Esophagus squamous epithelium (tissue), 5 donors: ENCODE results near the gene MRPL2. TPM values are rescaled to one million over a fixed set of nuclear protein-coding genes. Genes with fewer than 3 reads are reported as not detected.
A peak's percentile ranks its signal among the peaks of the same experiment; 100 is the strongest.

ENCODE experiments used
- DNase-seq: peaks from one replicate; lab custom pipeline; 2025; lab: John Stamatoyannopoulos, UW
- H3K27ac ChIP-seq, 4 donors: fragments of 200-600 bp; sonication (generic); one replicate each; pipeline ENCODE4 v1.5.1; 2016 to 2019; ENCODE audit warnings: mild to moderate bottlenecking in 1 of 4
- H3K27me3 ChIP-seq, 4 donors: fragments of 200-600 bp; sonication (generic); 1 replicate in 3 of 4; 2 replicates in 1 of 4; pipeline versions ENCODE4 v1.5.1 to v1.6.0; 2017 to 2021; ENCODE audit warnings: antibody characterized with exemption in 1 of 4
- H3K36me3 ChIP-seq, 3 donors: fragments of 200-600 bp; sonication (generic); one replicate each; pipeline ENCODE4 v1.5.1; 2016 to 2019
- H3K4me1 ChIP-seq, 3 donors: fragments of 200-600 bp; sonication (generic); one replicate each; pipeline ENCODE4 v1.5.1; 2017 to 2019
- H3K4me3 ChIP-seq, 4 donors: fragments of 200-600 bp; sonication (generic); 1 replicate in 3 of 4; 2 replicates in 1 of 4; pipeline ENCODE4 v1.5.1; 2016 to 2019; ENCODE audit warnings: mild to moderate bottlenecking in 2 of 4, moderate library complexity in 1 of 4
- H3K9me3 ChIP-seq, 3 donors: fragments of 200-600 bp; sonication (generic); one replicate each; pipeline ENCODE4 v1.5.1; 2016 to 2019
- CTCF ChIP-seq, 6 experiments: fragments of 450-650 bp in 4 of 6; fragments of 200-600 bp in 2 of 6; sonication (generic) in 2 of 6; IDR thresholded peaks; one replicate each; pipeline ENCODE4 v1.5.1; 2016 to 2019; ENCODE audit warnings: antibody characterized with exemption in 6 of 6, mild to moderate bottlenecking in 4 of 6, moderate library complexity in 4 of 6
- POLR2A ChIP-seq, 4 donors: fragments of 450-650 bp; IDR thresholded peaks; one replicate each; pipeline ENCODE4 v1.6.1; 2017; ENCODE audit warnings: antibody characterized with exemption in 4 of 4, mild to moderate bottlenecking in 4 of 4, moderate library complexity in 3 of 4
- WGBS, 2 donors: methylation state at CpG; one replicate each; pipeline ENCODE4 v1.1.5; 2018; 5-methylcytosine and 5-hydroxymethylcytosine counted together
- intact Hi-C: fragments of 100-400 bp; cut with DNase I; formaldehyde crosslinking; loops from one replicate; pipeline ENCODE4 v1.15.0; 2022
- total RNA-seq, 4 donors: library from RNA; depleted of rRNA; stranded (reverse); fragments of >200 nt; gene quantifications; one replicate each; pipeline ENCODE4 v1.1.0, GENCODE V29; 2016
- donor health status: DM: yes; HTN: yes; CAD: no.

Gene MRPL2
- total RNA-seq, 4 donors from 2014 or later, result 23.3 to 29.1 (median 24.5) TPM

- intact Hi-C loops, result no loop called here
- Histone ChIP-seq H3K27ac (peak overlapping the region; percentile 79 to 88 (median 86)), H3K9me3 (no peaks in the 10 kb centered on the region), H3K4me1 (peaks cover 35 to 55% (median 44%) of the 10 kb centered on the region in 3 donors), H3K27me3 (no peaks in the 10 kb centered on the region), H3K36me3 (peaks cover 21 to 59% (median 26%) of the 10 kb centered on the region in 3 donors), H3K4me3 (peak overlapping the region; percentile 68 to 91 (median 70))
- WGBS, 2 donors, result 0 to 1% methylated on average over 7 of the region's 7 CpGs
- TF ChIP-seq CTCF (IDR thresholded peaks at IDR 0.05) (no peak), POLR2A (IDR thresholded peaks at IDR 0.05) (no peak)
- DNase-seq, result no peak
Observed at GRCh38 chr6:43014434-43014909, 44.8 kb downstream of the MRPL2 start.

- peaks cover 22 to 59% (median 26%) of the 10 kb centered on the region in 3 donors for H3K36me3 ChIP-seq
- 0% methylated on average over 7 to 10 of the region's 51 CpGs for WGBS, 2 donors
Observed at GRCh38 chr6:43013843-43014433, 45.3 kb downstream of the MRPL2 start, which contains the start of the genes KLHDC3 and MEA1. Gene KLHDC3 (plus strand): TSS chr6:43014249. CDS start chr6:43017193, 2,944 bp downstream. Gene MEA1 (minus strand): TSS chr6:43013946. CDS start chr6:43013813, 133 bp downstream.

GRCh38 chr6:43013097-43013842, 46.0 kb downstream of the MRPL2 start:
- Histone ChIP-seq H3K27me3 (no peaks in the 10 kb centered on the region), H3K9me3 (no peaks in the 10 kb centered on the region), H3K4me3 (peak overlapping the region; percentile 68 to 91 (median 70)), H3K36me3 (peaks cover 20 to 59% (median 21%) of the 10 kb centered on the region in 3 donors), H3K4me1 (peaks cover 35 to 55% (median 44%) of the 10 kb centered on the region in 3 donors), H3K27ac (peak overlapping the region; percentile 78 to 88 (median 82))
- DNase-seq, result peak; percentile 74
- WGBS, 2 donors, result 0% methylated on average over 12 to 14 of the region's 25 CpGs
- intact Hi-C loops, result no loop called here
- TF ChIP-seq CTCF (IDR thresholded peaks at IDR 0.05) (no peak), POLR2A (IDR thresholded peaks at IDR 0.05) (no peak)

More at GRCh38 chr6:43013843-43014433, 45.3 kb downstream of the MRPL2 start, which contains the start of the genes KLHDC3 and MEA1:
- DNase-seq, result peak; percentile 96
- H3K4me3 ChIP-seq, result peak within 1 kb of the TSS; percentile 68 to 91 (median 70)
- intact Hi-C loops, result no loop called here
- peak within 1 kb of the TSS; percentile 79 to 88 (median 86) for H3K27ac ChIP-seq
- H3K4me1 ChIP-seq, result peaks cover 35 to 55% (median 44%) of the 10 kb centered on the region in 3 donors
- no peaks in the 10 kb centered on the region for H3K9me3 ChIP-seq
- no peaks in the 10 kb centered on the region for H3K27me3 ChIP-seq
- TF ChIP-seq POLR2A (IDR thresholded peaks at IDR 0.05) (peak in 1 of 4 donors; percentile 49), CTCF (IDR thresholded peaks at IDR 0.05) (peak in 1 of 6 experiments; percentile 15)

GRCh38 chr6:43012364-43012763, 46.9 kb downstream of the MRPL2 start:
- Histone ChIP-seq H3K9me3 (no peaks in the 10 kb centered on the region), H3K36me3 (peaks cover 14 to 59% (median 15%) of the 10 kb centered on the region in 3 donors), H3K27ac (peak overlapping the region in 1 of 4 donors; percentile 81), H3K4me1 (peaks cover 35 to 50% (median 41%) of the 10 kb centered on the region in 3 donors), H3K27me3 (no peaks in the 10 kb centered on the region), H3K4me3 (peak overlapping the region in 1 of 4 donors; percentile 68)
- DNase-seq, result no peak
- intact Hi-C loops, result no loop called here
- TF ChIP-seq CTCF (IDR thresholded peaks at IDR 0.05) (no peak), POLR2A (IDR thresholded peaks at IDR 0.05) (no peak)
- 39 to 73% methylated on average over 5 to 6 of the region's 6 CpGs for WGBS, 2 donors
